Measurements from ENCODE around the gene TMEM132D.

GRCh38 chr12:129428240-129428936 lies 475.4 kb downstream of the TMEM132D start:
- TF ChIP-seq CTCF (IDR thresholded peaks at IDR 0.05; ENCODE audit: control extremely low read depth in 1 of 3, insufficient read depth in 1 of 3, low read depth in 1 of 3, low read length in 3 of 3): no peak
- TF ChIP-seq CEBPB (IDR thresholded peaks at IDR 0.05; ENCODE audit: low read depth, low read length): no peak
- no peak for TF ChIP-seq RAD21 (IDR thresholded peaks at IDR 0.05 in 1 of 2, conservative IDR thresholded peaks at IDR 0.05 in 1 of 2; ENCODE audit: low read depth in 2 of 2, low read length in 2 of 2)
- no peak for TF ChIP-seq RXRA (IDR thresholded peaks at IDR 0.05; ENCODE audit: insufficient read depth, low read depth, low read length)
- no peak for TF ChIP-seq GABPA (IDR thresholded peaks at IDR 0.05; ENCODE audit: borderline replicate concordance, insufficient read depth, low read length)
- TF ChIP-seq EZH2 (IDR thresholded peaks at IDR 0.05; ENCODE audit: low read depth, low read length, severe bottlenecking): no peak
- TF ChIP-seq SP1 (IDR thresholded peaks at IDR 0.05; ENCODE audit: low read depth, low read length): no peak

All from H1 (cell line).